Peyer's patch (tissue), 4 donors: ENCODE measurements around the gene P2RY8.

Experiments used
- POLR2A ChIP-seq, 2 donors: fragments of 450-650 bp; IDR thresholded peaks; one replicate each; pipeline ENCODE4 v1.5.1; 2017; ENCODE audit warnings: antibody characterized with exemption in 2 of 2, mild to moderate bottlenecking in 2 of 2, moderate library complexity in 2 of 2
- TF ChIP-seq, protein P1 (sequence below), 6 experiments: fragments of 450-650 bp in 4 of 6; fragments of 200-600 bp in 2 of 6; sonication (generic) in 1 of 6; IDR thresholded peaks; one replicate each; pipeline ENCODE4 v1.5.1; 2017 to 2019; ENCODE audit warnings: antibody characterized with exemption in 6 of 6, mild to moderate bottlenecking in 3 of 6, moderate library complexity in 1 of 6

DNA sequence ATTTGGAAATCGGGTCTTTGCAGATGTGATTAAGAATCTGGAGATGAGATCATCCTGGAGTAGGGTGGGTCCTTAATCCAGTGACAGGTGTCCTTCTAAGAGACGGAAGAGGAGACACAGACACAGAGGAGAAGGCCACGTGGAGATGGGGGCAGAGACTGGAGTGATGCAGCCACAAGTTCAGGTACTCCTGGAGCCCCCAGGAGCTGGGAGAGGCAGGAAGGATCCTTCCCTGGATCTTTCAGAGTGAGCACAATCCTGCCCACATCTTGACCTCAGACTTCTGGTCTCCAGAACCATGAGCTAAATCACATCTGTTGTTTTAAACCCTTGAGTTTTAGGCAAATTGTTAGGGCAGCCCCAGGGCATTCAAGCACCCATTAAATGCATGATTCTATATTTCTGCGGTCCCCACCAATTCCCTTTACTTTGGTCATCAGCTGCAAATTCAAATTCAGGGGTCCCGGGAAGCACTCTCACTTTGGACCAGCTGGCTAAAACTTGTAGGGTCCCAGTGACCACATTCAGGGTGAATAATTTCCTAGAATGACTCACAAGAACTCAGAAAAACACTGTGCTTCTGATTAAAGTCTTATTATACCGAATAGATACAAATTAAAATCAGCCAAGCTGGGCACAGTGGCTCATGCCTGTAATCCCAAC lies 41.7 kb upstream of the P2RY8 start:
- TF ChIP-seq, protein P1, sequence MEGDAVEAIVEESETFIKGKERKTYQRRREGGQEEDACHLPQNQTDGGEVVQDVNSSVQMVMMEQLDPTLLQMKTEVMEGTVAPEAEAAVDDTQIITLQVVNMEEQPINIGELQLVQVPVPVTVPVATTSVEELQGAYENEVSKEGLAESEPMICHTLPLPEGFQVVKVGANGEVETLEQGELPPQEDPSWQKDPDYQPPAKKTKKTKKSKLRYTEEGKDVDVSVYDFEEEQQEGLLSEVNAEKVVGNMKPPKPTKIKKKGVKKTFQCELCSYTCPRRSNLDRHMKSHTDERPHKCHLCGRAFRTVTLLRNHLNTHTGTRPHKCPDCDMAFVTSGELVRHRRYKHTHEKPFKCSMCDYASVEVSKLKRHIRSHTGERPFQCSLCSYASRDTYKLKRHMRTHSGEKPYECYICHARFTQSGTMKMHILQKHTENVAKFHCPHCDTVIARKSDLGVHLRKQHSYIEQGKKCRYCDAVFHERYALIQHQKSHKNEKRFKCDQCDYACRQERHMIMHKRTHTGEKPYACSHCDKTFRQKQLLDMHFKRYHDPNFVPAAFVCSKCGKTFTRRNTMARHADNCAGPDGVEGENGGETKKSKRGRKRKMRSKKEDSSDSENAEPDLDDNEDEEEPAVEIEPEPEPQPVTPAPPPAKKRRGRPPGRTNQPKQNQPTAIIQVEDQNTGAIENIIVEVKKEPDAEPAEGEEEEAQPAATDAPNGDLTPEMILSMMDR (IDR thresholded peaks at IDR 0.05), result no peak
- no peak for TF ChIP-seq POLR2A (IDR thresholded peaks at IDR 0.05)
